Natural killer cell treated with Interleukin-12 subunit alpha and Interleukin-12 subunit beta and Interleukin-15 and Interleukin-18, amount 100 ng/mL, for 72 hours (primary cell): ENCODE data around the gene TBL1Y. TPM values are rescaled to one million over a fixed set of nuclear protein-coding genes. Genes with fewer than 3 reads are reported as not detected.

Source experiments
- total RNA-seq, 2 donors: library from RNA; stranded (reverse); gene quantifications; one replicate each; pipeline ENCODE4 v1.2.3, GENCODE V29; 2022

Gene TBL1Y
- total RNA-seq, 2 donors from 2014 or later, result not detected

Other genes with a start within 250 kb of the TBL1Y start
- not detected for gene AMELY, start 1.1 kb downstream of the TBL1Y start, total RNA-seq